ENCODE data around the gene CHAF1A.

The CHAF1A gene

GRCh38 chr19:4457654-4458395 is 55.4 kb downstream of the CHAF1A start, which contains the start of gene UBXN6:
TSS of gene UBXN6 (minus strand) at chr19:4457794. CDS start at chr19:4457697, 97 bp downstream.
- peak; percentile 99 for DNase-seq

- no peak for DNase-seq
Measured at GRCh38 chr19:4464815-4465581, 62.6 kb downstream of the CHAF1A start.

- no peak for DNase-seq
Measured at GRCh38 chr19:4467835-4468234, 65.4 kb downstream of the CHAF1A start.

GRCh38 chr19:4471403-4472173 is 69.1 kb downstream of the CHAF1A start:
- DNase-seq, result peak; percentile 100

GRCh38 chr19:4472174-4472974 is 69.9 kb downstream of the CHAF1A start, which contains the start of gene HDGFL2:
TSS of gene HDGFL2 (plus strand) at chr19:4472297. CDS start at chr19:4472351, 54 bp downstream.
- no peak for DNase-seq

- no peak for DNase-seq
Measured at GRCh38 chr19:4473011-4473762, 70.7 kb downstream of the CHAF1A start.

GRCh38 chr19:4473763-4474513 is 71.5 kb downstream of the CHAF1A start:
- no peak for DNase-seq

GRCh38 chr19:4474514-4475022 is 72.1 kb downstream of the CHAF1A start:
- DNase-seq, result peak; percentile 65

GRCh38 chr19:4477034-4477801 is 74.8 kb downstream of the CHAF1A start:
- no peak for DNase-seq

- peak; percentile 22 for DNase-seq
Measured at GRCh38 chr19:4482721-4483364, 80.4 kb downstream of the CHAF1A start.

GRCh38 chr19:4483385-4483784 is 80.9 kb downstream of the CHAF1A start:
- no peak for DNase-seq

GRCh38 chr19:4487572-4487971 is 85.1 kb downstream of the CHAF1A start:
- DNase-seq, result no peak

GRCh38 chr19:4488496-4488895 is 86.1 kb downstream of the CHAF1A start:
- no peak for DNase-seq

- DNase-seq, result no peak
Measured at GRCh38 chr19:4491446-4491845, 89.0 kb downstream of the CHAF1A start.

GRCh38 chr19:4492337-4493103 is 90.1 kb downstream of the CHAF1A start:
- no peak for DNase-seq

Measured in hematopoietic multipotent progenitor cell treated with erythropoietin and hydrocortisone succinate and interleukin-3 and kit ligand, for 6 days (in vitro differentiated cells).